Measurements from ENCODE around the gene SV2B. TPM values are rescaled to one million over a fixed set of nuclear protein-coding genes. Genes with fewer than 3 reads are reported as not detected.

The SV2B gene
- total RNA-seq, 5 donors from 2014 or later (not counting 1 experiment from before 2014, with no cell fraction given): 0.03 to 0.13 (median 0.09) TPM; not detected in 2

DNA sequence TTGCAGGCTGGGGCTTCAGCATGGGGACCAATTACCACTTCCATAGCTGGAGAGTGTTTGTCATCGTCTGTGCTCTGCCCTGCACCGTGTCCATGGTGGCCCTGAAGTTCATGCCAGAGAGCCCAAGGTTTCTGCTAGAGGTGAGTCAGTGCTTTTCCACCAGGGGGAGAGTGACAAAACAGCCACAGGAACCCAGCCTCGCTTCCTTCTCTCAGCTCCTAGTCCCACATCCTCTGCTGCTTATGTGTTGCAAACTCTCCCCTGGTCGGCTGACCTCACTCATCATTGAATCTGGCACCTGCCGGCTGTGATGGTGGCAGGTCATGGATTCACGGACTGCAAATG lies 158.3 kb downstream of the SV2B start:
- H3K9me3 ChIP-seq: no peaks in the 10 kb centered on the region
- peak in 2 of 35 experiments; percentile 6 to 19 for DNase-seq
- no peaks in the 10 kb centered on the region for H3K4me1 ChIP-seq (ENCODE audit: control insufficient read depth in 1 of 2, extremely low read depth in 1 of 2, insufficient read depth in 2 of 2, low read length in 2 of 2)
- Mint-ChIP-seq H3K4me1 (peaks cover 0 to 3% (median 3%) of the 10 kb centered on the region in 3 donors), H3K4me3 (no peak overlapping the region), H3K27me3 (peaks cover 31 to 39% of the 10 kb centered on the region in 2 donors), H3K36me3 (no peaks in the 10 kb centered on the region), H3K27ac (no peak overlapping the region), H3K9me3 (no peaks in the 10 kb centered on the region)
- 21% methylated on average over 5 of the region's 6 CpGs for WGBS (ENCODE audit: insufficient coverage)
- no peak overlapping the region for H3K4me3 ChIP-seq (ENCODE audit: control insufficient read depth in 1 of 2, extremely low read depth in 1 of 2, low read length in 1 of 2)
- ChIA-PET POLR2A (no interaction called here), CTCF (interaction anchor here in 1 of 2 donors (0.6 to 2.0 kb wide), 2 partner anchors 12 to 13 kb away, joined by 3 to 4 read pairs; no protein-coding TSS in a partner anchor)
- no peak for ATAC-seq (replicated peaks in 1 of 4)
- H3K27ac ChIP-seq (ENCODE audit: low read length): no peak overlapping the region
- peaks cover 0 to 24% of the 10 kb centered on the region in 2 experiments for H3K27me3 ChIP-seq (replicated peaks in 1 of 2; ENCODE audit: control insufficient read depth in 2 of 2, extremely low read depth in 1 of 2, insufficient read depth in 2 of 2, low read length in 1 of 2)
- no peaks in the 10 kb centered on the region for H3K36me3 ChIP-seq (ENCODE audit: control insufficient read depth in 2 of 2, extremely low read depth in 1 of 2, insufficient read depth in 1 of 2, low read length in 1 of 2)

- Mint-ChIP-seq H3K4me3 (no peak overlapping the region), H3K27me3 (peaks cover 27 to 33% of the 10 kb centered on the region in 2 donors), H3K27ac (no peak overlapping the region), H3K9me3 (no peaks in the 10 kb centered on the region), H3K4me1 (no peaks in the 10 kb centered on the region), H3K36me3 (no peaks in the 10 kb centered on the region)
- H3K9me3 ChIP-seq: no peaks in the 10 kb centered on the region
- H3K4me1 ChIP-seq (ENCODE audit: control insufficient read depth in 1 of 2, extremely low read depth in 1 of 2, insufficient read depth in 2 of 2, low read length in 2 of 2): no peaks in the 10 kb centered on the region
- peaks cover 0 to 29% of the 10 kb centered on the region in 2 experiments for H3K27me3 ChIP-seq (replicated peaks in 1 of 2; ENCODE audit: control insufficient read depth in 2 of 2, extremely low read depth in 1 of 2, insufficient read depth in 2 of 2, low read length in 1 of 2)
- DNase-seq (no peak), ATAC-seq (replicated peaks in 1 of 4) (no peak)
- POLR2A ChIA-PET: no interaction called here
- H3K27ac ChIP-seq (ENCODE audit: low read length): no peak overlapping the region
- no peaks in the 10 kb centered on the region for H3K36me3 ChIP-seq (ENCODE audit: control insufficient read depth in 2 of 2, extremely low read depth in 1 of 2, insufficient read depth in 1 of 2, low read length in 1 of 2)
- WGBS (ENCODE audit: insufficient coverage): 58% methylated on average over 2 of the region's 3 CpGs
- CTCF ChIA-PET: interaction anchor here in 1 of 2 donors (2.0 kb wide), 1 partner anchor 12 kb away, joined by 4 read pairs; no protein-coding TSS in a partner anchor
- no peak overlapping the region for H3K4me3 ChIP-seq (ENCODE audit: control insufficient read depth in 1 of 2, extremely low read depth in 1 of 2, low read length in 1 of 2)
These were observed 159.0 kb downstream of the SV2B start for GRCh38 chr15:91259077-91259476.

DNA sequence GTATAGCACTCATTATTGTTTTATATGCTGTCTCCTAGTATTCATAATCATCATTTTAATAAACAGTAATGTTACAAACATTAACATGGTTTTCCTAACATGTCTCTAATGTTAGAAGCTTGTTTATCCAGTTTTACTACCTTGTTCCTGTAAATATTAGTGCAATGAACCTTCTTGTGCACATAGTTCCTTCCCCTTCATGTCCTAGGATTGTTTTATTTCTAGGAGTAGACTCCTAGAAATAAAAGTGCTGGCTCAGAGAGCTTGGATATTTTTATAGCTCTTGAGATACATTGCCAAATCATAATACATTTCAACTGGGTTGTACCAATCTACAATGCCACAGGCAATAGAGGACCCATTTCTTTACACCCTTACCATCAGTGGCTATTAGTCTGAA lies 161.3 kb downstream of the SV2B start:
- H3K4me1 ChIP-seq (ENCODE audit: control insufficient read depth in 1 of 2, extremely low read depth in 1 of 2, insufficient read depth in 2 of 2, low read length in 2 of 2): no peaks in the 10 kb centered on the region
- peaks cover 15 to 27% of the 10 kb centered on the region in 2 donors for H3K27me3 Mint-ChIP-seq
- no peaks in the 10 kb centered on the region for H3K36me3 ChIP-seq (ENCODE audit: control insufficient read depth in 2 of 2, extremely low read depth in 1 of 2, insufficient read depth in 1 of 2, low read length in 1 of 2)
- no peak overlapping the region for H3K4me3 ChIP-seq (ENCODE audit: control insufficient read depth in 1 of 2, extremely low read depth in 1 of 2, low read length in 1 of 2)
- peaks cover 0 to 3% (median 0%) of the 10 kb centered on the region in 3 donors for H3K4me1 Mint-ChIP-seq
- no peak overlapping the region for H3K27ac Mint-ChIP-seq
- peaks cover 0 to 32% of the 10 kb centered on the region in 2 experiments for H3K27me3 ChIP-seq (replicated peaks in 1 of 2; ENCODE audit: control insufficient read depth in 2 of 2, extremely low read depth in 1 of 2, insufficient read depth in 2 of 2, low read length in 1 of 2)
- DNase-seq (no peak), ATAC-seq (replicated peaks in 1 of 4) (no peak)
- H3K4me3 Mint-ChIP-seq: no peak overlapping the region
- H3K9me3 Mint-ChIP-seq: no peaks in the 10 kb centered on the region
- no peaks in the 10 kb centered on the region for H3K36me3 Mint-ChIP-seq
- ChIA-PET CTCF (interaction anchor here in 1 of 2 donors (0.9 kb wide), 1 partner anchor 10 kb away, joined by 4 read pairs; no protein-coding TSS in a partner anchor), POLR2A (interaction anchor here in 1 of 2 donors (0.7 kb wide), 1 partner anchor 191 kb away, joined by 3 read pairs; no protein-coding TSS in a partner anchor)
- no peaks in the 10 kb centered on the region for H3K9me3 ChIP-seq
- H3K27ac ChIP-seq (ENCODE audit: low read length): no peak overlapping the region

DNA sequence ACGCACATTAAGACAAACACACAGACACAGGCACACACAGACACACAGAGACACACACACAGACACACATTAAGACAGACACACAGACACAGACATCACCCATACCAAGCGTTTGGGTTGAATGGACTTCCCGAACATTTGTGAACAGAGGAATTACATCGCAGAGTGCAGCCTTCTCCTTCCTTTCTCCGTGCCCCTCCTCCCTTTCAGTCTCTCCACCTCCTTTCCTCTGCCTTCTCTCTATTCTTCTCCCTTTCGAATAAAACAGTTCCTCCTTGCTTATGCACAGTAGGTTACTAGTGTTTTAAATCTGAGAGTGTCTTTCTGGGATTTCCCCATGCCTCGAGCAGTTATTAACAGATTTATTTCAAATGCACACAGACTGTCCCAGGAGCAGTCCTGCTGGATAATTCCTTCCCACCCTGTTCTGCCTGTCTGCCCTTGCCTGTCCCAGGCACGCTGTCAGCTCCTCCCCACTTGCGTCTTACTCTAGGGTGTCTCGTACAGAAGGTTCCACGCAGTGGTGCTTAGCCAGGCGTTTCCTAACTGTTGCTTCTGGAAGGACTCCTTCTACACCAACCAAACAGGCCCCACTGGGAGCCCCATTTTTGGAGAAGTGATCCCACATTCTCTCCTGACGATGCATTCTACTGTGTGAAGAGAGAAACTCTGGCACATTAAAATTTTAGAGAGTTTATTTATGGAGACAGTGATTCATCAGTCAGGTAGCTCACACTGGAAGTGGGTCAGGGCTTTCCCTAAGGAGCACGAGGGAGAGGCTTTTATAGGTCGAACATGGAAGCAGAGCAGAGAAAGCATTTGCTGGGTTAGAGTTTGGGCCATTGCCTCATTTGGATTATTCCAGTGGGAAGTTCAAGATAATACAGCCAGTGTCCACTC lies 163.8 kb downstream of the SV2B start:
- Mint-ChIP-seq H3K9me3 (no peaks in the 10 kb centered on the region), H3K36me3 (no peaks in the 10 kb centered on the region), H3K27ac (no peak overlapping the region), H3K4me1 (peaks cover 0 to 3% (median 0%) of the 10 kb centered on the region in 3 donors), H3K27me3 (peaks cover 11 to 18% of the 10 kb centered on the region in 2 donors), H3K4me3 (no peak overlapping the region)
- no peaks in the 10 kb centered on the region for H3K9me3 ChIP-seq
- DNase-seq: no peak
- ChIA-PET CTCF (no interaction called here), POLR2A (interaction anchor here in 1 of 2 donors (0.6 kb wide), 1 partner anchor 14 kb away, joined by 9 read pairs; no protein-coding TSS in a partner anchor)
- no peak overlapping the region for H3K27ac ChIP-seq (ENCODE audit: low read length)
- peaks cover 0 to 32% of the 10 kb centered on the region in 2 experiments for H3K27me3 ChIP-seq (replicated peaks in 1 of 2; ENCODE audit: control insufficient read depth in 2 of 2, extremely low read depth in 1 of 2, insufficient read depth in 2 of 2, low read length in 1 of 2)
- H3K36me3 ChIP-seq (ENCODE audit: control insufficient read depth in 2 of 2, extremely low read depth in 1 of 2, insufficient read depth in 1 of 2, low read length in 1 of 2): no peaks in the 10 kb centered on the region
- ATAC-seq (replicated peaks in 1 of 4): no peak
- 79% methylated on average over 9 of the region's 15 CpGs for WGBS (ENCODE audit: insufficient coverage)
- H3K4me3 ChIP-seq (ENCODE audit: control insufficient read depth in 1 of 2, extremely low read depth in 1 of 2, low read length in 1 of 2): no peak overlapping the region
- no peaks in the 10 kb centered on the region for H3K4me1 ChIP-seq (ENCODE audit: control insufficient read depth in 1 of 2, extremely low read depth in 1 of 2, insufficient read depth in 2 of 2, low read length in 2 of 2)

GRCh38 chr15:91264651-91265351 lies 164.7 kb downstream of the SV2B start:
- ChIA-PET POLR2A (interaction anchor here in 1 of 2 donors (0.6 kb wide), 1 partner anchor 13 kb away, joined by 9 read pairs; no protein-coding TSS in a partner anchor), CTCF (no interaction called here)
- Histone ChIP-seq H3K4me1 (ENCODE audit: control insufficient read depth in 1 of 2, extremely low read depth in 1 of 2, insufficient read depth in 2 of 2, low read length in 2 of 2) (no peaks in the 10 kb centered on the region), H3K4me3 (ENCODE audit: control insufficient read depth in 1 of 2, extremely low read depth in 1 of 2, low read length in 1 of 2) (no peak overlapping the region), H3K27me3 (replicated peaks in 1 of 2; ENCODE audit: control insufficient read depth in 2 of 2, extremely low read depth in 1 of 2, insufficient read depth in 2 of 2, low read length in 1 of 2) (peaks cover 0 to 26% of the 10 kb centered on the region in 2 experiments), H3K9me3 (no peaks in the 10 kb centered on the region), H3K36me3 (ENCODE audit: control insufficient read depth in 2 of 2, extremely low read depth in 1 of 2, insufficient read depth in 1 of 2, low read length in 1 of 2) (no peaks in the 10 kb centered on the region), H3K27ac (ENCODE audit: low read length) (no peak overlapping the region)
- H3K4me1 Mint-ChIP-seq: peaks cover 0 to 3% (median 0%) of the 10 kb centered on the region in 3 donors
- no peak overlapping the region for H3K4me3 Mint-ChIP-seq
- no peak for ATAC-seq (replicated peaks in 1 of 4)
- H3K27me3 Mint-ChIP-seq: peaks cover 9 to 17% of the 10 kb centered on the region in 2 donors
- H3K36me3 Mint-ChIP-seq: no peaks in the 10 kb centered on the region
- H3K27ac Mint-ChIP-seq: no peak overlapping the region
- no peaks in the 10 kb centered on the region for H3K9me3 Mint-ChIP-seq
- WGBS (ENCODE audit: insufficient coverage): 56% methylated on average over 7 of the region's 11 CpGs
- no peak for DNase-seq

DNA sequence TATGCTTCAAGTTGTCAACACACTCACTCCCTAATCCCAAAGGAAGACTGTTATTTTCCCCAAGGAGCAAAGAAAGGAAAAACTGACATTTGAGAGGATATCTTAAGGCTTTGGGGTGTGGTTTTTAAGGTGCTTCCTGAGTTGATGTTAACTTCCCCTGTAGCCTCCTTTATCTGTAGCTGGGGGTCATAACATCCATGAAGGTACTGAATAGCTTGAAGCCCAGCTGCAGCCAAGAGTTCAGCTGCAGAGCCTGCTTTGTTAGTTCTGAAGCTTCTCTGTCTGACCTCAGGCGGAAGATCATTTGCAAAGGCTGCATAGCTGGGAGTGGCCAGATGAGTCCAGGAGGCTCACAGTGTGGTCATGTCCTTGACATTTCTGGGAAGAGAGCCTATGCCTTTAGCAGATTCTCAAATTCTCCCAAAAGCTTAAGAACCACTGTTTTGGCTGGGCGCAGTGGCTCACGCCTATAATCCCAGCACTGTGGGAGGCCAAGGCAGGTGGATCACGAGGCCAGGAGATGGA lies 165.4 kb downstream of the SV2B start:
- Histone ChIP-seq H3K9me3 (no peaks in the 10 kb centered on the region), H3K4me3 (ENCODE audit: control insufficient read depth in 1 of 2, extremely low read depth in 1 of 2, low read length in 1 of 2) (no peak overlapping the region), H3K36me3 (ENCODE audit: control insufficient read depth in 2 of 2, extremely low read depth in 1 of 2, insufficient read depth in 1 of 2, low read length in 1 of 2) (no peaks in the 10 kb centered on the region), H3K27me3 (replicated peaks in 1 of 2; ENCODE audit: control insufficient read depth in 2 of 2, extremely low read depth in 1 of 2, insufficient read depth in 2 of 2, low read length in 1 of 2) (peaks cover 0 to 26% of the 10 kb centered on the region in 2 experiments), H3K4me1 (ENCODE audit: control insufficient read depth in 1 of 2, extremely low read depth in 1 of 2, insufficient read depth in 2 of 2, low read length in 2 of 2) (no peaks in the 10 kb centered on the region), H3K27ac (ENCODE audit: low read length) (no peak overlapping the region)
- H3K9me3 Mint-ChIP-seq: no peaks in the 10 kb centered on the region
- no peak overlapping the region for H3K27ac Mint-ChIP-seq
- H3K4me1 Mint-ChIP-seq: peaks cover 0 to 3% (median 0%) of the 10 kb centered on the region in 3 donors
- DNase-seq (no peak), ATAC-seq (replicated peaks in 1 of 4) (no peak)
- 100% methylated on average over 1 of the region's 4 CpGs for WGBS (ENCODE audit: insufficient coverage)
- no peak overlapping the region for H3K4me3 Mint-ChIP-seq
- POLR2A ChIA-PET: interaction anchor here in 1 of 2 donors (0.6 kb wide), 1 partner anchor 11 kb away, joined by 3 read pairs; no protein-coding TSS in a partner anchor
- H3K36me3 Mint-ChIP-seq: no peaks in the 10 kb centered on the region
- CTCF ChIA-PET: no interaction called here
- H3K27me3 Mint-ChIP-seq: peaks cover 9 to 15% of the 10 kb centered on the region in 2 donors
